ENCODE measurements around the gene ARHGAP25. TPM values are rescaled to one million over a fixed set of nuclear protein-coding genes. Genes with fewer than 3 reads are reported as not detected.

The ARHGAP25 gene
- total and polyA plus RNA-seq, 7 donors: 1.1 to 4.8 (median 1.9) TPM

- intact Hi-C loops (cut with DNase I): loop anchor here in 1 of 2 donors (5.0 kb wide), 1 partner anchor 59 kb away; no protein-coding TSS in a partner anchor
- no peak for DNase-seq
- WGBS, 3 donors: 28 to 35% (median 31%) methylated on average over 3 of the region's 3 CpGs
These were observed 97.1 kb downstream of the ARHGAP25 start for GRCh38 chr2:68831686-68832232.

GRCh38 chr2:68832233-68832869 is 97.7 kb downstream of the ARHGAP25 start:
- DNase-seq: peak; percentile 64 to 66
- no peak overlapping the region for H3K4me3 ChIP-seq
- no peaks in the 10 kb centered on the region for H3K36me3 ChIP-seq (ENCODE audit: insufficient read depth in 1 of 2, low read depth in 1 of 2)
- H3K4me1 ChIP-seq: peaks cover 28% of the 10 kb centered on the region
- intact Hi-C loops (cut with DNase I): loop anchor here in 1 of 2 donors (5.0 kb wide), 1 partner anchor 60 kb away; no protein-coding TSS in a partner anchor
- no peaks in the 10 kb centered on the region for H3K9me3 ChIP-seq
- peak overlapping the region; percentile 78 for H3K27ac ChIP-seq
- peak; percentile 77 to 87 (median 78) for ATAC-seq
- no peaks in the 10 kb centered on the region for H3K27me3 ChIP-seq (ENCODE audit: insufficient read depth in 3 of 3, low read length in 2 of 3)
- WGBS, 3 donors: 38 to 43% (median 43%) methylated on average over 8 of the region's 8 CpGs
- no peak for TF ChIP-seq CTCF (IDR thresholded peaks at IDR 0.05)

More at GRCh38 chr2:68831686-68832232, 97.1 kb downstream of the ARHGAP25 start:
- no peaks in the 10 kb centered on the region for H3K27me3 ChIP-seq (ENCODE audit: insufficient read depth in 3 of 3, low read length in 2 of 3)
- no peaks in the 10 kb centered on the region for H3K9me3 ChIP-seq
- no peak for TF ChIP-seq CTCF (IDR thresholded peaks at IDR 0.05)
- no peak overlapping the region for H3K4me3 ChIP-seq
- peak overlapping the region; percentile 78 for H3K27ac ChIP-seq
- H3K4me1 ChIP-seq: peaks cover 28% of the 10 kb centered on the region
- ATAC-seq: peak in 3 of 4 donors; percentile 13 to 25 (median 16)
- no peaks in the 10 kb centered on the region for H3K36me3 ChIP-seq (ENCODE audit: insufficient read depth in 1 of 2, low read depth in 1 of 2)

- Histone ChIP-seq H3K27me3 (ENCODE audit: insufficient read depth in 3 of 3, low read length in 2 of 3) (no peaks in the 10 kb centered on the region), H3K4me3 (no peak overlapping the region), H3K9me3 (no peaks in the 10 kb centered on the region), H3K4me1 (peaks cover 28% of the 10 kb centered on the region), H3K36me3 (ENCODE audit: insufficient read depth in 1 of 2, low read depth in 1 of 2) (no peaks in the 10 kb centered on the region), H3K27ac (peak overlapping the region; percentile 78)
- 98 to 100% (median 99%) methylated on average over 2 of the region's 2 CpGs for WGBS, 3 donors
- no peak for ATAC-seq
- TF ChIP-seq CTCF (IDR thresholded peaks at IDR 0.05): no peak
- intact Hi-C loops (cut with DNase I): loop anchor here in 1 of 2 donors (5.0 kb wide), 1 partner anchor 61 kb away; no protein-coding TSS in a partner anchor
- DNase-seq: no peak
These were observed 98.6 kb downstream of the ARHGAP25 start for GRCh38 chr2:68833162-68833561.

- no peak overlapping the region for H3K4me3 ChIP-seq
- H3K36me3 ChIP-seq (ENCODE audit: insufficient read depth in 1 of 2, low read depth in 1 of 2): no peaks in the 10 kb centered on the region
- intact Hi-C loops (cut with DNase I): loop anchor here in 1 of 2 donors (5.0 kb wide), 2 partner anchors 63 to 83 kb away; no protein-coding TSS in a partner anchor
- no peaks in the 10 kb centered on the region for H3K9me3 ChIP-seq
- no peak for TF ChIP-seq CTCF (IDR thresholded peaks at IDR 0.05)
- ATAC-seq (no peak), DNase-seq (no peak)
- WGBS, 3 donors: 80 to 85% (median 82%) methylated on average over 6 of the region's 6 CpGs
- no peaks in the 10 kb centered on the region for H3K27me3 ChIP-seq (ENCODE audit: insufficient read depth in 3 of 3, low read length in 2 of 3)
- peaks cover 16% of the 10 kb centered on the region for H3K4me1 ChIP-seq
- H3K27ac ChIP-seq: no peak overlapping the region
These were observed 100.2 kb downstream of the ARHGAP25 start for GRCh38 chr2:68834737-68835376.
